Retinal pigment epithelial cell (primary cell): ENCODE measurements around the gene HDAC9.

Experiments used
- DNase-seq: peaks from one replicate; pipeline ENCODE4 v3.0.0-alpha.2; 2010; ENCODE audit warnings: low read depth
- H3K4me3 ChIP-seq: 2 replicates; pipeline ENCODE4 v1.5.1; 2011; ENCODE audit warnings: mild to moderate bottlenecking, low read length, control low read depth, moderate library complexity
- CTCF ChIP-seq: conservative IDR thresholded peaks from 2 replicates; pipeline ENCODE4 v1.5.1; 2011; ENCODE audit warnings: low read depth, low read length, control low read depth, inconsistent platforms

The HDAC9 gene

GRCh38 chr7:18890134-18890533 is 394.6 kb downstream of the HDAC9 start:
- no peak for DNase-seq
- H3K4me3 ChIP-seq = no peak overlapping the region
- no peak for TF ChIP-seq CTCF

- DNase-seq = no peak
- H3K4me3 ChIP-seq = no peak overlapping the region
- no peak for TF ChIP-seq CTCF
Observed at GRCh38 chr7:18890885-18891621, 395.5 kb downstream of the HDAC9 start.

GRCh38 chr7:18893156-18893555 is 397.6 kb downstream of the HDAC9 start:
- no peak for DNase-seq
- H3K4me3 ChIP-seq = no peak overlapping the region
- TF ChIP-seq CTCF = no peak

GRCh38 chr7:18894155-18894554 is 398.6 kb downstream of the HDAC9 start:
- H3K4me3 ChIP-seq = no peak overlapping the region
- TF ChIP-seq CTCF = no peak
- no peak for DNase-seq

- no peak overlapping the region for H3K4me3 ChIP-seq
- peak; percentile 22 for DNase-seq
- no peak for TF ChIP-seq CTCF
Observed at GRCh38 chr7:18895456-18895855, 399.9 kb downstream of the HDAC9 start.

- no peak overlapping the region for H3K4me3 ChIP-seq
- DNase-seq = no peak
- TF ChIP-seq CTCF = no peak
Observed at GRCh38 chr7:18896343-18896975, 400.9 kb downstream of the HDAC9 start.

GRCh38 chr7:18900236-18900635 is 404.7 kb downstream of the HDAC9 start:
- no peak for DNase-seq
- TF ChIP-seq CTCF = no peak
- H3K4me3 ChIP-seq = no peak overlapping the region
